Activated T-cell treated with anti-CD3 and anti-CD28 coated beads for 24 hours (primary cell): Measurements from ENCODE around the gene TM4SF18.
A peak's percentile ranks its signal among the peaks of the same experiment; 100 is the strongest.

Experiments used
- DNase-seq: peaks from one replicate; pipeline ENCODE4 v3.0.0-alpha.2; 2020; ENCODE audit warnings: low read depth

TM4SF18 gene

DNA sequence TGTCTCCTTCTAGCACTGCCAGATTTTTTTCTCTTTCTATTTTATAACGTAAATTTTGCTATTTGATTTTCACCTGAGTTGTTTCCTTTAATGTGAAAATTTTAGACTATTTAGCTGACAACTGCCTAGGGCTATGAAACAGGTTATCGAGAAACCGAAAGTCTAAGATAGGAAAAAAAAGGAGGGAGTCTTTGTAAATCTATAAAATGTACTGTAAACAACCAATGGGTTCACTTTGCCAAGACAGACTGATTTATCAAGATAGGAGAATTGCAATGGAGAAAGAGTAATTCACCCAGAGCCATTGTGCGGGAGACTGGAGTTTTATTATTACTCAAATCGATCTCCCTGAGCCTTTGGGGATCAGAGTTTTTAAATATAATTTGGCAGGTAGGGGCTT, 50.0 kb downstream of the TM4SF18 start:
- no peak for DNase-seq

DNA sequence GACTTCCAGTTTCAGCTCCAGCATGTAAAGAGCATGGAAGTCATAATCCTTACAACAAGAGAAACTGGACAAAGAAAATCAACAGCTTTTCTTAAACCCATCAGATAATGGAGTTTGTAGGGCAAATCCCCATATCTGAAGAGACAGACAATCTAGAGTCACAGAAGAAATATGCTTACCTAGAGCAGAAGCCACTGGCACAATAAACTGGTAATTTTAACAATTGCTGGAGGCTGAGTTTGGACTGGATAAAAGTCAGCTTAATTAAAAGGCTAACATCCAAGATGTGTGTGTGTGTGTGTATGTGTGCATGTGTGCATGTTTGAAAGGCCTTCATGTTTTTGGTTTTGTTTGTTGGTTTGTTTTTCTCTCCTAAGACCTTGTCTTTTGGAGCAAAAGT, 50.6 kb downstream of the TM4SF18 start:
- no peak for DNase-seq

DNA sequence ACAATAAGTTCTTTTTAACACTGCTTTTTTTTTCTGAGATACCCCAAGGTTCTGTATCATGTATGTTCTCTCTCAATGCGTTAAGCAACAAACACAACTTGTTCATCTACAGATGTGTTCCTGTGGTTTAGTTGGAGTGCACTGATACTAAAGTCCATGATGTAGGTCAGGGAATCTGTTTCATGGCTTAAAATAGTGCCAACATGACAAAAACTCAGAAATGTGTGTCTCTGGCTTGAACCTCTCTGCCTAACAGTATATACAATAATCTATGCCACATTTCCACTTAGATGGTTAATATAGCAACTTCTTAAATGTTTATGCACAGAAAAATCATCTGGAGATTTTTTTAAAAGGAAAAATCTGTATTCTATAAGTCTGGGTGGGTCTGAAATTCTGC, 51.1 kb downstream of the TM4SF18 start:
- no peak for DNase-seq

DNA sequence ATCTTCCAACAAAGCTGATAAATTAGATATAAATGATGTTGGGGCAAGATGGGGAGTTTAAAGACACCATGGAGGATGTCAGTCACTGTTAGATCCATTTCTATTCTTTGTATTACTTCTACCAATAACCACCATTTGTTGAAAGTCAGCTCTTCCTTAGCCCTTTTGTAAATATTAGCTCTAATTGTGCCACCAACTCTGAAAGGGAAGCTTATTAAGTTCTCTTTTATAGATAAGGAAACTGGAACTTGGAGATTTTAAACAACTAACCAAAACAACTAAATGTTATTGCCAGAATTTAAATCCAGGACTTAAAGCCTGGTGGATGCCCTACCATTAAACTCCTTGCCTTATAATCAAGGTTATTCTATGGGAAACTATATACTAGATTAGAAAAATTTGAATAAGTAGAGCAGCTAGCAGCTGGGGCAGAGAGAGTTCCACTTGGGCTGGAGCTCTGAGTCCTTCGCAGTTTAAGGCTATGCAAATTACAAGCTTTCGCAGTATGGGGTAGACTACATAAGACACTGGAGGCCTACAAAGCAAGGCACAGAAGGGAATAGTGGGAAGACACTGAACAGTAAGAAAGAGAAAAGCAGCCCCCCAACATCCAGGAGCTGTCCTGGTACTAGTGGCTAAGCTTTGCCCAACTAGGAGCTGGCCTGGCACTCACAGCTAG, 52.6 kb downstream of the TM4SF18 start:
- no peak for DNase-seq

DNA sequence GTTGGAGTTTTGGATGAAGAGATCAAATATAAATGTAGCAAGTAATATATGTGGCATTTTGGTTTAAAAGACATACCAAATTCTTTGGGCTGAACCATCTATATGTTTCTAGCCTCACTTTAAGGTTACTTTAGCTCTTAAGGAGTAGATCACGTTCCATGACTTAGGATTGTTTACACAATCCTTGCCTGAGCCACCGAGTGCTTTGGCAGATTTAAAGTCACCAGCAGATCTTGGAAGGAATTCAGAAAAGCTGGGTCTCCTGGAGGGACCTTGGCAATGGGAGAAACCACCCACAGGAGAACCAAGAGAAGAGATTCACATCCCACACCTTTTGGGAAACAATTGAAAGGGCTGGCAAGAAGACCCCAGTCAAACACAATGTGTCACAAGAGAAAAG, 54.5 kb downstream of the TM4SF18 start:
- no peak for DNase-seq

DNA sequence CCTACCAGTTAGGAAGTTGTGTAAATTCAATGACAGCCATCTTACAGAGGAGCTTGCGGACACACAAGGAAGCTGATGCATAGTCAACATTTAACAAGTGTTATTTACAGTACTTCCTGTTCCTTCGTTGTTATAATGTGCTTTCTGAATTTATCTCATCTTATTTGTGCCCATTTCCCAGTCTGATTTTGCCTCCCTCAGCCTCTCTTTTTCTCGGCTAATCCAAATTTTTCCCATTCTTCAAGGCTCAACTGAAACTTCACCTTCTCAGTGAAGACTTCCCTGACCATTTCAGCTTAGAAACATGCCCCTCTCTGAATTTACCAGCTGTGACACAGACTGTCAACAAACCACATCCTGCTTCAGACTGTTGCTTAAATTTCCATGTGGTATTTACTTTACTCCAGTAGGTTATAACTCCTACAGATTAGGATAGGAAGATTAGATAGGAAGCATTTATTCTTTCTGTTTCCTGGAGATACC, 56.1 kb downstream of the TM4SF18 start:
- DNase-seq: no peak

DNA sequence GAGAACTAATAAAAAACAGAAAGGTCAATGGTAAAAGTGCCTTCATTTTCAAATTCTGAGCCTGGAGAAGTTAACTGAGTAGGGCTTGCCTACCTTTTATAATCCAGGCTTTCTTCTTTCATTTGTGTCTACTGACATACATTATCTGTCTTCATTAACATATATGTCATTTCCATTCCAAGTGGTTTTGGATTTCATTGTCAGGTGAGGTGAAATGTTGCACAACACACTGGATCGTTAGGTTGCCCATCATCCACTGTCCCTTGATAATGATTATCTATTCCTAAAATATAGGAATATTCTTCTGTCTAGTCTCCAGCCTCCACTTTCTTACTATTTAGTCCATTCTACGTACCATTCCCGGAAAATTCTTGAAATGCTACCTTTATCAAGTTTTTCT, 56.8 kb downstream of the TM4SF18 start:
- no peak for DNase-seq

DNA sequence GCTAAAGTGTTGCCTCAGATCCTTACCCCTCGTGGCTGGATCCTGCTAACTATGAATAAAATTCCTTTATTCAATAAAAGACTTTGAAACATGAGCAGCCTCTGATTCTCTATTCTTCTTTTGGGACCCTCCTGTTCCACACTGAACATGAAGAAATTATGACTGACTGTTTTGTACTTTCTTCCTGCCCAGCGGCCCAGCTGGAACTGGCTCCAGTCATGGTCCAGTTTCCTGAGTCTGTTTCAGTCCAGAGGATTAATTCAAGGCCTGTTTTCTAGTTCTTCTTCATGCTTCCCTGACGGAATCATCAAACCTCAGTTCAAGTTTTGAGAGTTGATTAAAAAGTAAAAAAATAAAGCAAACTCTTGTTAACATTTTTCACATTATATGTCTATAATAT, 59.2 kb downstream of the TM4SF18 start:
- no peak for DNase-seq

DNA sequence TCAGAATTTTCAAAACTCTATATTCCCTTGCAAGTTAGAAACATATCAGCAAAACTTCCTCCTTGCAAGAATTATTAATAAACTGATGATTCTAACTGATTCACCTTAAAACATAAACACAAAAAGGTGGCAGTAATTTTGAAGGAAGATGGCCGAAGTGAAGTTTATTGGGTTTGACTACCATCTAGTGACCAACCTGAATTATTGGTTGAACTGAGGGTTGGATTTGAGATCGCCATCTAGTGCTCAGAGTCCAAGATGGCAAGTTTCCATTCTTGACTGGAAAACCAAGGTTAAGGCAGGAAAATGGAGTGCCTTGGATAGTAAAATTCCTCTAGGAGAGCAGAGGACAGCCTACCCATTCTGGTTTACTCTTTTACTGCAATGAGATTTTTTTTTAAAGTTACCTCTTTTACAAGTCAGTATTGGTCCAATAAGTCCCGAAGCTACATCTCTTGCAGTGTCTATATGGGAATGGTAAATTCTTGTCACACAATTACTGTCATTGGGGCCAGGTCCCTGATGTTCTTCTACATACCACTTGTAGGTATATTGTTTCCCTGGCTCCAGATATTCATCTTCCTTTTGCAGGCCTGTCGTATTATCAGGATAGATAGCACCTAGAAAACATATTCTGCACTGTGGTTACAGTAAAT, 60.2 kb downstream of the TM4SF18 start:
- peak; percentile 11 for DNase-seq

DNA sequence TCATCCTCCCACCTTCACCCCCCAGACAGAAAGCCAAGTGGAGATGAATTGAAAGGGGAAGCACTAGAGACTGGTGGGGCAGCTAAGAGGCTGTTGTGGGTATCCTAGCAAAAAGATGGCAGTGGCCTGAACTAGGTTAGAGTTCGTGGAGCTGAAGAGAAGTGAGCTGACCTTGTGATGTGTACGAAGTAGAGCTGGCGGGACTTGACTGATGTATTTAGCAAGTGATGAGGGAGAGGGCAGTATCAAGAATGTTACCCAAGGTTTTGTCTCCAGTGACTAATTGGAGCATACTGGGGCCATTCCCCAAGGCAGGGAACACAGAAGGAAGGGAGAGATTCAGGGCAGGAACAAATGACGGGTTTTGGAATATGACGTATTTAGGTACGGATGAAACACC, 61.8 kb downstream of the TM4SF18 start:
- DNase-seq: no peak

DNA sequence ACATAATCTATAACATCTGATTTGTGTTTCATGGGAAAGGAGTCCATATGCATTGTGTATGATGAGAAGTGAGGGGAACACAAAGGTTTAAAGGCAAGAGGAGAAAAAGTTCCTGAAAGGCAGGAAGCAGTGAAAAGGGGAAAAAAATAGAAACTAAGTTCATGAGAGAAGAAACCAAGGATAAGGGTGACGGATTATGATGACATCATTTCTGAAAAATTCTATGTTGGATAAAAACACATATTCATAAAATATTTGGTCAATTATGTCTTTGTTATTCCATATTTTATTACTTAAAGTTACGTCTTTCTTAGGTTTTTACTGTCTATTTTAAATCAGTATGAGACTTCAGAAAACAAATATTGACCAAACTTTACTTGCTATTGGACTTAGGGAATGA, 63.3 kb downstream of the TM4SF18 start:
- DNase-seq: no peak

DNA sequence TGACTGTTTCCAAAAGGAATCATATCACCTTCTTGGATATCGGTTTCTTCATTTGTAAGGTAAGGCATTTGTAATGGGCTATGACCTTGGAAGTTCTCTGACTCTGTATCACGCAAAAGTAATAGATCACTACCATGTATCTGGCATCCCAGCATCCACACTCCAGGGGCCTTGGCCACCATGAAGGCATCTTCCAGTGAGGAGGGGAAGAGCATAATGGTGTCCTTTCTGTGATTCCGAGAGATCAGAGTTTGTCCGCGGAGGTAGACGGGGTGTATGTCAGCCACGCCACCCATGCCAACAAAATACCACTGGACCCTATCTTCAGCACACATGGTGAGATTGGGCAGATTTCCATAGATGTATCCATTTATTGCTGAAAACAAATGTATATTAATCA, 63.7 kb downstream of the TM4SF18 start:
- DNase-seq: no peak
